ENCODE results near the gene CCDC6.

DNA sequence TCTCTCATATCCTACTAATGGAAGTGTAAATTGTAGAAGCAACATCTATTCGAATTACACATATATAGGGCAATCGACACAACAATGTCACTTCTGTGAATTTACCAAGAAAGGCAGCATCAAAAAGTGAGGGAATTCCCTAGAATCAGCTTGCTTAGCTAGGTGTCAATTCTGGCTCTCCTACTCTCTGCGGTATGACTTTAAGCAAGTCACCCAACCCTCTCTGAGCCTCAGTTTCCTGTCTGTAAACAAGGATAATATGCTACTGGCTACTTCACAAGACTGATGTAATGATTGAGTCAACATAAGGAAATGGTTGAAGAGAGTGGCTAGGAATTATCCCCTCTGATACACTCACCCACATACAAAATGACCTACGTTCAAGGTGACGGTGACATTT lies 19.4 kb downstream of the CCDC6 start:
- TF ChIP-seq EZH2phosphoT487 (IDR thresholded peaks at IDR 0.05; ENCODE audit: insufficient read depth, low read depth) (no peak), EZH2 (IDR thresholded peaks at IDR 0.05; ENCODE audit: insufficient read depth, poor library complexity, severe bottlenecking) (no peak)

Data from GM23248 (cell line).